SJSA1 (cell line): ENCODE data around the gene ABI3BP. TPM values are rescaled to one million over a fixed set of nuclear protein-coding genes. Genes with fewer than 3 reads are reported as not detected.
"Not testable (repeated sequence)": the region's sequence is repeated elsewhere in the genome, so short reads cannot be mapped to it uniquely, and the experiment has no call there.

Source experiments
- DNase-seq, 2 experiments: peaks; one replicate each; pipeline ENCODE4 v3.0.0-alpha.2; 2015 to 2020; ENCODE audit warnings: low spot score in 2 of 2, low read depth in 1 of 2
- H3K27ac ChIP-seq: fragments of 250-450 bp; sonication (Bioruptor Pico); 2 replicates; pipeline ENCODE4 v1.5.1; 2020; ENCODE audit warnings: mild to moderate bottlenecking, moderate library complexity
- H3K27me3 ChIP-seq: fragments of 250-450 bp; sonication (Bioruptor Pico); replicated peaks from 2 replicates; pipeline ENCODE4 v1.5.1; 2020; ENCODE audit warnings: mild to moderate bottlenecking, moderate library complexity
- H3K36me3 ChIP-seq: fragments of 250-450 bp; sonication (Bioruptor Pico); 2 replicates; pipeline ENCODE4 v1.5.1; 2020; ENCODE audit warnings: mild to moderate bottlenecking
- H3K4me1 ChIP-seq: fragments of 250-450 bp; sonication (Bioruptor Pico); replicated peaks from 2 replicates; pipeline ENCODE4 v1.6.1; 2021; ENCODE audit warnings: mild to moderate bottlenecking
- H3K4me3 ChIP-seq: fragments of 250-450 bp; sonication (Bioruptor Pico); 2 replicates; pipeline ENCODE4 v1.5.1; 2020; ENCODE audit warnings: mild to moderate bottlenecking
- H3K9me3 ChIP-seq: fragments of 250-450 bp; sonication (Bioruptor Pico); replicated peaks from 2 replicates; pipeline ENCODE4 v1.5.1; 2020; ENCODE audit warnings: mild to moderate bottlenecking
- total RNA-seq: library from RNA; depleted of rRNA; stranded (reverse); fragments of >200 nt; shearing (Covaris generic); gene quantifications from 2 replicates; pipeline ENCODE4 v1.2.3, GENCODE V29; 2014

ABI3BP gene
- total RNA-seq, 1 experiment from 2014 or later = 0.05 TPM

- not testable (repeated sequence) for H3K9me3 ChIP-seq, H3K27ac ChIP-seq, H3K4me3 ChIP-seq, H3K27me3 ChIP-seq, DNase-seq, H3K36me3 ChIP-seq, H3K4me1 ChIP-seq
Measured at GRCh38 chr3:101012312-101012711, 19.1 kb upstream of the ABI3BP start.

GRCh38 chr3:101011136-101011535 lies 17.9 kb upstream of the ABI3BP start:
- Histone ChIP-seq H3K27me3 (no peaks in the 10 kb centered on the region), H3K9me3 (peaks cover 7% of the 10 kb centered on the region; the same call in 1 of the 2 replicates), H3K36me3 (no peaks in the 10 kb centered on the region), H3K27ac (no peak overlapping the region), H3K4me3 (no peak overlapping the region), H3K4me1 (no peaks in the 10 kb centered on the region)
- no peak for DNase-seq

- H3K4me1 ChIP-seq = no peaks in the 10 kb centered on the region
- H3K36me3 ChIP-seq = no peaks in the 10 kb centered on the region
- H3K27ac ChIP-seq = no peak overlapping the region
- DNase-seq = no peak
- H3K27me3 ChIP-seq = no peaks in the 10 kb centered on the region
- H3K4me3 ChIP-seq = no peak overlapping the region
- peaks cover 7% of the 10 kb centered on the region; the same call in 1 of the 2 replicates for H3K9me3 ChIP-seq
Measured at GRCh38 chr3:101010296-101010695, 17.1 kb upstream of the ABI3BP start.

GRCh38 chr3:101009386-101009785 lies 16.2 kb upstream of the ABI3BP start:
- no peaks in the 10 kb centered on the region for H3K4me1 ChIP-seq
- no peaks in the 10 kb centered on the region for H3K36me3 ChIP-seq
- H3K4me3 ChIP-seq = no peak overlapping the region
- no peak for DNase-seq
- H3K27me3 ChIP-seq = no peaks in the 10 kb centered on the region
- H3K27ac ChIP-seq = no peak overlapping the region
- H3K9me3 ChIP-seq = peaks cover 7% of the 10 kb centered on the region; the same call in 1 of the 2 replicates

- no peak for DNase-seq
Measured at GRCh38 chr3:100999160-100999559, 5.9 kb upstream of the ABI3BP start.

GRCh38 chr3:100994809-100995208 lies 1.6 kb upstream of the ABI3BP start:
- Histone ChIP-seq H3K4me3 (no peak overlapping the region), H3K4me1 (peaks cover 11% of the 10 kb centered on the region), H3K36me3 (no peaks in the 10 kb centered on the region), H3K27ac (no peak overlapping the region), H3K9me3 (no peaks in the 10 kb centered on the region), H3K27me3 (no peaks in the 10 kb centered on the region)
- DNase-seq = no peak

More at GRCh38 chr3:100999160-100999559, 5.9 kb upstream of the ABI3BP start:
- no peaks in the 10 kb centered on the region for H3K9me3 ChIP-seq
- no peaks in the 10 kb centered on the region for H3K4me1 ChIP-seq
- no peak overlapping the region for H3K4me3 ChIP-seq
- no peaks in the 10 kb centered on the region for H3K36me3 ChIP-seq
- H3K27me3 ChIP-seq = no peaks in the 10 kb centered on the region
- no peak overlapping the region for H3K27ac ChIP-seq

GRCh38 chr3:100994187-100994586 lies 966 bp upstream of the ABI3BP start:
- H3K36me3 ChIP-seq = no peaks in the 10 kb centered on the region
- peaks cover 11% of the 10 kb centered on the region for H3K4me1 ChIP-seq
- H3K27me3 ChIP-seq = no peaks in the 10 kb centered on the region
- no peaks in the 10 kb centered on the region for H3K9me3 ChIP-seq
- no peak overlapping the region for H3K27ac ChIP-seq
- H3K4me3 ChIP-seq = no peak overlapping the region
- DNase-seq = no peak

- Histone ChIP-seq H3K27me3 (no peaks in the 10 kb centered on the region), H3K27ac (no peak overlapping the region), H3K4me1 (peaks cover 11% of the 10 kb centered on the region), H3K36me3 (no peaks in the 10 kb centered on the region), H3K9me3 (no peaks in the 10 kb centered on the region), H3K4me3 (peak overlapping the region; percentile 19)
- peak in 1 of 2 experiments; percentile 34 for DNase-seq
Measured at GRCh38 chr3:100992231-100993012, 799 bp downstream of the ABI3BP start.

- Histone ChIP-seq H3K27me3 (no peaks in the 10 kb centered on the region), H3K4me1 (peaks cover 10% of the 10 kb centered on the region), H3K27ac (no peak overlapping the region), H3K36me3 (no peaks in the 10 kb centered on the region), H3K9me3 (no peaks in the 10 kb centered on the region), H3K4me3 (no peak overlapping the region)
- no peak for DNase-seq
Measured at GRCh38 chr3:100988080-100988479, 5.1 kb downstream of the ABI3BP start.

GRCh38 chr3:100984308-100984707 lies 8.9 kb downstream of the ABI3BP start:
- no peak for DNase-seq
- no peak overlapping the region for H3K27ac ChIP-seq
- H3K4me3 ChIP-seq = no peak overlapping the region
- no peaks in the 10 kb centered on the region for H3K4me1 ChIP-seq
- H3K9me3 ChIP-seq = no peaks in the 10 kb centered on the region
- no peaks in the 10 kb centered on the region for H3K36me3 ChIP-seq
- H3K27me3 ChIP-seq = no peaks in the 10 kb centered on the region

GRCh38 chr3:100982710-100983109 lies 10.5 kb downstream of the ABI3BP start:
- Histone ChIP-seq H3K4me1 (no peaks in the 10 kb centered on the region), H3K36me3 (no peaks in the 10 kb centered on the region), H3K27ac (no peak overlapping the region), H3K9me3 (no peaks in the 10 kb centered on the region), H3K27me3 (no peaks in the 10 kb centered on the region), H3K4me3 (no peak overlapping the region)
- DNase-seq = no peak

- Histone ChIP-seq H3K4me3 (no peak overlapping the region), H3K9me3 (no peaks in the 10 kb centered on the region), H3K4me1 (no peaks in the 10 kb centered on the region), H3K27ac (no peak overlapping the region), H3K27me3 (no peaks in the 10 kb centered on the region), H3K36me3 (no peaks in the 10 kb centered on the region)
- no peak for DNase-seq
Measured at GRCh38 chr3:100981164-100981911, 11.9 kb downstream of the ABI3BP start.

- Histone ChIP-seq H3K27me3 (no peaks in the 10 kb centered on the region), H3K9me3 (no peaks in the 10 kb centered on the region), H3K36me3 (no peaks in the 10 kb centered on the region), H3K4me3 (no peak overlapping the region), H3K4me1 (no peaks in the 10 kb centered on the region), H3K27ac (no peak overlapping the region)
- DNase-seq = no peak
Measured at GRCh38 chr3:100978011-100978659, 15.1 kb downstream of the ABI3BP start.

GRCh38 chr3:100976611-100977010 lies 16.6 kb downstream of the ABI3BP start:
- Histone ChIP-seq H3K4me3 (no peak overlapping the region), H3K27ac (no peak overlapping the region), H3K27me3 (no peaks in the 10 kb centered on the region), H3K9me3 (no peaks in the 10 kb centered on the region), H3K36me3 (no peaks in the 10 kb centered on the region), H3K4me1 (no peaks in the 10 kb centered on the region)
- no peak for DNase-seq
